WTC11 (cell line): Measurements from ENCODE around the gene SPACDR. TPM values are rescaled to one million over a fixed set of nuclear protein-coding genes. Genes with fewer than 3 reads are reported as not detected.

Source experiments
- CREB1 ChIP-seq: sonication (generic); formaldehyde crosslinking; IDR thresholded peaks from 2 replicates; pipeline ENCODE4 v1.8.0; 2023; ENCODE audit warnings: mild to moderate bottlenecking, missing genetic modification reagents
- ESRRA ChIP-seq: sonication (generic); formaldehyde crosslinking; IDR thresholded peaks from 2 replicates; pipeline ENCODE4 v1.8.1; 2022; ENCODE audit warnings: mild to moderate bottlenecking, missing genetic modification reagents, borderline replicate concordance
- FOXK1 ChIP-seq: sonication (generic); formaldehyde crosslinking; IDR thresholded peaks from 2 replicates; pipeline ENCODE4 v1.8.0; 2022; ENCODE audit warnings: mild to moderate bottlenecking, moderate library complexity, missing genetic modification reagents
- GRHL2 ChIP-seq: fragments of 250-450 bp; sonication (Bioruptor Pico); IDR thresholded peaks from 2 replicates; pipeline ENCODE4 v1.8.0; 2022; ENCODE audit warnings: mild to moderate bottlenecking, moderate library complexity; ENCODE audit not compliant: insufficient replicate concordance, severe bottlenecking
- KAT7 ChIP-seq: sonication (generic); formaldehyde crosslinking; IDR thresholded peaks from 2 replicates; pipeline ENCODE4 v1.8.1; 2023; ENCODE audit warnings: missing genetic modification reagents, mild to moderate bottlenecking, borderline replicate concordance
- NFATC4 ChIP-seq: fragments of 250-450 bp; sonication (Bioruptor Pico); IDR thresholded peaks from 2 replicates; pipeline ENCODE4 v1.9.0; 2021; ENCODE audit warnings: mild to moderate bottlenecking
- NFE2L1 ChIP-seq: sonication (generic); formaldehyde crosslinking; IDR thresholded peaks from 2 replicates; pipeline ENCODE4 v1.8.1; 2023; ENCODE audit warnings: missing genetic modification reagents
- NR3C1 ChIP-seq: sonication (generic); formaldehyde crosslinking; conservative IDR thresholded peaks from 2 replicates; pipeline ENCODE4 v1.8.1; 2023; ENCODE audit warnings: low read depth, mild to moderate bottlenecking, missing genetic modification reagents
- TEAD1 ChIP-seq: sonication (generic); formaldehyde crosslinking; IDR thresholded peaks from 2 replicates; pipeline ENCODE4 v1.8.0; 2022; ENCODE audit warnings: mild to moderate bottlenecking, missing genetic modification reagents
- ZNF138 ChIP-seq: sonication (generic); formaldehyde crosslinking; conservative IDR thresholded peaks from 2 replicates; pipeline ENCODE4 v1.8.1; 2022; ENCODE audit warnings: mild to moderate bottlenecking, moderate library complexity, missing genetic modification reagents
- ZNF396 ChIP-seq: fragments of 250-450 bp; sonication (Bioruptor Pico); IDR thresholded peaks from 2 replicates; pipeline ENCODE4 v1.8.0; 2021; ENCODE audit warnings: mild to moderate bottlenecking, moderate library complexity, borderline replicate concordance
- ZNF416 ChIP-seq: fragments of 250-450 bp; sonication (Bioruptor Pico); IDR thresholded peaks from 2 replicates; pipeline ENCODE4 v1.9.0; 2021; ENCODE audit warnings: mild to moderate bottlenecking, inconsistent platforms
- ZNF671 ChIP-seq: fragments of 250-450 bp; sonication (Bioruptor Pico); IDR thresholded peaks from 2 replicates; pipeline ENCODE4 v1.8.0; 2021; ENCODE audit warnings: mild to moderate bottlenecking
- total RNA-seq: library from RNA; stranded (reverse); gene quantifications from 3 replicates; pipeline ENCODE4 v1.2.3, GENCODE V29; 2021
- TF ChIP-seq, protein P1 (sequence below): fragments of 250-450 bp; sonication (Bioruptor Pico); IDR thresholded peaks from 2 replicates; pipeline ENCODE4 v1.9.0; 2021; ENCODE audit warnings: mild to moderate bottlenecking
- TF ChIP-seq, protein P2 (sequence below): sonication (generic); formaldehyde crosslinking; IDR thresholded peaks from 2 replicates; pipeline ENCODE4 v1.8.0; 2022; ENCODE audit warnings: mild to moderate bottlenecking, missing genetic modification reagents
- TF ChIP-seq, protein P3 (sequence below): sonication (generic); formaldehyde crosslinking; IDR thresholded peaks from 2 replicates; pipeline ENCODE4 v1.8.1; 2023; ENCODE audit warnings: mild to moderate bottlenecking, moderate library complexity, missing genetic modification reagents
- TF ChIP-seq, protein P4 (sequence below): sonication (generic); formaldehyde crosslinking; IDR thresholded peaks from 2 replicates; pipeline ENCODE4 v1.8.0; 2022; ENCODE audit warnings: mild to moderate bottlenecking, missing genetic modification reagents
- TF ChIP-seq, protein P5 (sequence below): sonication (generic); formaldehyde crosslinking; conservative IDR thresholded peaks from 2 replicates; pipeline ENCODE4 v1.8.1; 2023; ENCODE audit warnings: mild to moderate bottlenecking, low read depth, missing genetic modification reagents, moderate library complexity
- TF ChIP-seq, protein P6 (sequence below): sonication (generic); formaldehyde crosslinking; IDR thresholded peaks from 2 replicates; pipeline ENCODE4 v1.8.0; 2023; ENCODE audit warnings: missing genetic modification reagents, mild to moderate bottlenecking, borderline replicate concordance
- TF ChIP-seq, protein P7 (sequence below): sonication (generic); formaldehyde crosslinking; IDR thresholded peaks from 2 replicates; pipeline ENCODE4 v1.8.1; 2023; ENCODE audit warnings: mild to moderate bottlenecking, missing genetic modification reagents, borderline replicate concordance
- TF ChIP-seq, protein P8 (sequence below): sonication (generic); formaldehyde crosslinking; IDR thresholded peaks from 2 replicates; pipeline ENCODE4 v1.8.0; 2023; ENCODE audit warnings: missing genetic modification reagents

Gene SPACDR
- total RNA-seq, 1 experiment from 2014 or later, result 0.33 TPM

DNA sequence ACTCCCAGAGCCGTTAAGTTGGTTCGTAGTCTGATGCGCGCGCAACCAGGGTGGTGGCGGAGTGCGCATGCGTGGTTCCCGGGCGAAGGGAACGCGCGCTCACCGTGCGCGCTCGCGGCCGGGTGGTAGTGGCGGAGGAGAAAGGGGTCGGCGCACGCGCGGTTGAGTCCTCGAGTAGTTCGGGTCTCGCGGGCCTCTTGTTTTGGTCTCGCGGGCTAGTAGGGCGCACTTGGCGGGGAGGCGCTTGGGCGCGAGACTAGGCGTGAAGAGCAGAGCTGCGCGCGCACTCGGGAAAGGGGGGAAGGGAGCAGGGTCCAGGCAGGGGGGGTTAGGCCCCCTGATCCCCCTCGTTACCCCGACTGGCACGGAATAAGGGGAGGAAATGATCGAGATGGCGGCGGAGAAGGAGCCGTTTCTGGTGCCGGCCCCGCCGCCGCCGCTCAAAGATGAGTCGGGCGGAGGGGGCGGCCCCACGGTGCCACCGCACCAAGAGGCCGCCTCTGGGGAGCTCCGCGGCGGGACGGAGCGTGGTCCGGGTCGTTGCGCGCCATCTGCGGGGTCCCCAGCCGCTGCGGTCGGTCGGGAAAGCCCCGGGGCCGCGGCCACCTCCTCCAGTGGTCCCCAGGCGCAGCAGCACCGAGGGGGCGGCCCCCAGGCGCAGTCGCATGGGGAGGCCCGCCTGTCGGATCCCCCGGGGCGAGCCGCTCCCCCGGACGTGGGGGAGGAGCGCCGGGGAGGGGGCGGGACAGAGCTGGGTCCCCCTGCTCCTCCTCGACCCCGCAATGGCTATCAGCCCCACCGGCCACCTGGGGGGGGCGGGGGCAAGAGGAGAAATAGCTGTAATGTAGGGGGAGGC is 34.2 kb downstream of the SPACDR start, which contains the start of gene MEPCE (continued):
- TF ChIP-seq KAT7 (0 out of 2 replicates have a peak, but pooled peaks have one; percentile 46), ZNF138 (no peak), ZNF396 (no peak), ESRRA (no peak), ZNF671 (CRISPR knock-in tag) (no peak), GRHL2 (CRISPR knock-in tag) (no peak), TEAD1 (peak; percentile 30; the same call in 1 of the 2 replicates), CREB1 (no peak), NFATC4 (no peak), NR3C1 (CRISPR knock-in tag) (no peak), FOXK1 (CRISPR knock-in tag) (peak; percentile 32; the same call in 1 of the 2 replicates), NFE2L1 (no peak; the same call in 1 of the 2 replicates), ZNF416 (CRISPR knock-in tag) (no peak)
- TF ChIP-seq, protein P1, sequence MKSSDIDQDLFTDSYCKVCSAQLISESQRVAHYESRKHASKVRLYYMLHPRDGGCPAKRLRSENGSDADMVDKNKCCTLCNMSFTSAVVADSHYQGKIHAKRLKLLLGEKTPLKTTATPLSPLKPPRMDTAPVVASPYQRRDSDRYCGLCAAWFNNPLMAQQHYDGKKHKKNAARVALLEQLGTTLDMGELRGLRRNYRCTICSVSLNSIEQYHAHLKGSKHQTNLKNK (CRISPR knock-in tag), result no peak
- TF ChIP-seq, protein P2, sequence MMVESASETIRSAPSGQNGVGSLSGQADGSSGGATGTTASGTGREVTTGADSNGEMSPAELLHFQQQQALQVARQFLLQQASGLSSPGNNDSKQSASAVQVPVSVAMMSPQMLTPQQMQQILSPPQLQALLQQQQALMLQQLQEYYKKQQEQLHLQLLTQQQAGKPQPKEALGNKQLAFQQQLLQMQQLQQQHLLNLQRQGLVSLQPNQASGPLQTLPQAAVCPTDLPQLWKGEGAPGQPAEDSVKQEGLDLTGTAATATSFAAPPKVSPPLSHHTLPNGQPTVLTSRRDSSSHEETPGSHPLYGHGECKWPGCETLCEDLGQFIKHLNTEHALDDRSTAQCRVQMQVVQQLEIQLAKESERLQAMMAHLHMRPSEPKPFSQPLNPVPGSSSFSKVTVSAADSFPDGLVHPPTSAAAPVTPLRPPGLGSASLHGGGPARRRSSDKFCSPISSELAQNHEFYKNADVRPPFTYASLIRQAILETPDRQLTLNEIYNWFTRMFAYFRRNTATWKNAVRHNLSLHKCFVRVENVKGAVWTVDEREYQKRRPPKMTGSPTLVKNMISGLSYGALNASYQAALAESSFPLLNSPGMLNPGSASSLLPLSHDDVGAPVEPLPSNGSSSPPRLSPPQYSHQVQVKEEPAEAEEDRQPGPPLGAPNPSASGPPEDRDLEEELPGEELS, result peak; percentile 48
- TF ChIP-seq, protein P3, sequence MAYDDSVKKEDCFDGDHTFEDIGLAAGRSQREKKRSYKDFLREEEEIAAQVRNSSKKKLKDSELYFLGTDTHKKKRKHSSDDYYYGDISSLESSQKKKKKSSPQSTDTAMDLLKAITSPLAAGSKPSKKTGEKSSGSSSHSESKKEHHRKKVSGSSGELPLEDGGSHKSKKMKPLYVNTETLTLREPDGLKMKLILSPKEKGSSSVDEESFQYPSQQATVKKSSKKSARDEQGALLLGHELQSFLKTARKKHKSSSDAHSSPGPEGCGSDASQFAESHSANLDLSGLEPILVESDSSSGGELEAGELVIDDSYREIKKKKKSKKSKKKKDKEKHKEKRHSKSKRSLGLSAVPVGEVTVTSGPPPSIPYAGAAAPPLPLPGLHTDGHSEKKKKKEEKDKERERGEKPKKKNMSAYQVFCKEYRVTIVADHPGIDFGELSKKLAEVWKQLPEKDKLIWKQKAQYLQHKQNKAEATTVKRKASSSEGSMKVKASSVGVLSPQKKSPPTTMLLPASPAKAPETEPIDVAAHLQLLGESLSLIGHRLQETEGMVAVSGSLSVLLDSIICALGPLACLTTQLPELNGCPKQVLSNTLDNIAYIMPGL (CRISPR knock-in tag), result no peak
- TF ChIP-seq, protein P4, sequence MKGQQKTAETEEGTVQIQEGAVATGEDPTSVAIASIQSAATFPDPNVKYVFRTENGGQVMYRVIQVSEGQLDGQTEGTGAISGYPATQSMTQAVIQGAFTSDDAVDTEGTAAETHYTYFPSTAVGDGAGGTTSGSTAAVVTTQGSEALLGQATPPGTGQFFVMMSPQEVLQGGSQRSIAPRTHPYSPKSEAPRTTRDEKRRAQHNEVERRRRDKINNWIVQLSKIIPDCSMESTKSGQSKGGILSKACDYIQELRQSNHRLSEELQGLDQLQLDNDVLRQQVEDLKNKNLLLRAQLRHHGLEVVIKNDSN (CRISPR knock-in tag), result no peak
- TF ChIP-seq, protein P5, sequence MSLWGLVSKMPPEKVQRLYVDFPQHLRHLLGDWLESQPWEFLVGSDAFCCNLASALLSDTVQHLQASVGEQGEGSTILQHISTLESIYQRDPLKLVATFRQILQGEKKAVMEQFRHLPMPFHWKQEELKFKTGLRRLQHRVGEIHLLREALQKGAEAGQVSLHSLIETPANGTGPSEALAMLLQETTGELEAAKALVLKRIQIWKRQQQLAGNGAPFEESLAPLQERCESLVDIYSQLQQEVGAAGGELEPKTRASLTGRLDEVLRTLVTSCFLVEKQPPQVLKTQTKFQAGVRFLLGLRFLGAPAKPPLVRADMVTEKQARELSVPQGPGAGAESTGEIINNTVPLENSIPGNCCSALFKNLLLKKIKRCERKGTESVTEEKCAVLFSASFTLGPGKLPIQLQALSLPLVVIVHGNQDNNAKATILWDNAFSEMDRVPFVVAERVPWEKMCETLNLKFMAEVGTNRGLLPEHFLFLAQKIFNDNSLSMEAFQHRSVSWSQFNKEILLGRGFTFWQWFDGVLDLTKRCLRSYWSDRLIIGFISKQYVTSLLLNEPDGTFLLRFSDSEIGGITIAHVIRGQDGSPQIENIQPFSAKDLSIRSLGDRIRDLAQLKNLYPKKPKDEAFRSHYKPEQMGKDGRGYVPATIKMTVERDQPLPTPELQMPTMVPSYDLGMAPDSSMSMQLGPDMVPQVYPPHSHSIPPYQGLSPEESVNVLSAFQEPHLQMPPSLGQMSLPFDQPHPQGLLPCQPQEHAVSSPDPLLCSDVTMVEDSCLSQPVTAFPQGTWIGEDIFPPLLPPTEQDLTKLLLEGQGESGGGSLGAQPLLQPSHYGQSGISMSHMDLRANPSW (CRISPR knock-in tag), result no peak
- TF ChIP-seq, protein P6, sequence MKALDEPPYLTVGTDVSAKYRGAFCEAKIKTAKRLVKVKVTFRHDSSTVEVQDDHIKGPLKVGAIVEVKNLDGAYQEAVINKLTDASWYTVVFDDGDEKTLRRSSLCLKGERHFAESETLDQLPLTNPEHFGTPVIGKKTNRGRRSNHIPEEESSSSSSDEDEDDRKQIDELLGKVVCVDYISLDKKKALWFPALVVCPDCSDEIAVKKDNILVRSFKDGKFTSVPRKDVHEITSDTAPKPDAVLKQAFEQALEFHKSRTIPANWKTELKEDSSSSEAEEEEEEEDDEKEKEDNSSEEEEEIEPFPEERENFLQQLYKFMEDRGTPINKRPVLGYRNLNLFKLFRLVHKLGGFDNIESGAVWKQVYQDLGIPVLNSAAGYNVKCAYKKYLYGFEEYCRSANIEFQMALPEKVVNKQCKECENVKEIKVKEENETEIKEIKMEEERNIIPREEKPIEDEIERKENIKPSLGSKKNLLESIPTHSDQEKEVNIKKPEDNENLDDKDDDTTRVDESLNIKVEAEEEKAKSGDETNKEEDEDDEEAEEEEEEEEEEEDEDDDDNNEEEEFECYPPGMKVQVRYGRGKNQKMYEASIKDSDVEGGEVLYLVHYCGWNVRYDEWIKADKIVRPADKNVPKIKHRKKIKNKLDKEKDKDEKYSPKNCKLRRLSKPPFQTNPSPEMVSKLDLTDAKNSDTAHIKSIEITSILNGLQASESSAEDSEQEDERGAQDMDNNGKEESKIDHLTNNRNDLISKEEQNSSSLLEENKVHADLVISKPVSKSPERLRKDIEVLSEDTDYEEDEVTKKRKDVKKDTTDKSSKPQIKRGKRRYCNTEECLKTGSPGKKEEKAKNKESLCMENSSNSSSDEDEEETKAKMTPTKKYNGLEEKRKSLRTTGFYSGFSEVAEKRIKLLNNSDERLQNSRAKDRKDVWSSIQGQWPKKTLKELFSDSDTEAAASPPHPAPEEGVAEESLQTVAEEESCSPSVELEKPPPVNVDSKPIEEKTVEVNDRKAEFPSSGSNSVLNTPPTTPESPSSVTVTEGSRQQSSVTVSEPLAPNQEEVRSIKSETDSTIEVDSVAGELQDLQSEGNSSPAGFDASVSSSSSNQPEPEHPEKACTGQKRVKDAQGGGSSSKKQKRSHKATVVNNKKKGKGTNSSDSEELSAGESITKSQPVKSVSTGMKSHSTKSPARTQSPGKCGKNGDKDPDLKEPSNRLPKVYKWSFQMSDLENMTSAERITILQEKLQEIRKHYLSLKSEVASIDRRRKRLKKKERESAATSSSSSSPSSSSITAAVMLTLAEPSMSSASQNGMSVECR (CRISPR knock-in tag), result 0 out of 2 replicates have a peak, but pooled peaks have one; percentile 29
- TF ChIP-seq, protein P7, sequence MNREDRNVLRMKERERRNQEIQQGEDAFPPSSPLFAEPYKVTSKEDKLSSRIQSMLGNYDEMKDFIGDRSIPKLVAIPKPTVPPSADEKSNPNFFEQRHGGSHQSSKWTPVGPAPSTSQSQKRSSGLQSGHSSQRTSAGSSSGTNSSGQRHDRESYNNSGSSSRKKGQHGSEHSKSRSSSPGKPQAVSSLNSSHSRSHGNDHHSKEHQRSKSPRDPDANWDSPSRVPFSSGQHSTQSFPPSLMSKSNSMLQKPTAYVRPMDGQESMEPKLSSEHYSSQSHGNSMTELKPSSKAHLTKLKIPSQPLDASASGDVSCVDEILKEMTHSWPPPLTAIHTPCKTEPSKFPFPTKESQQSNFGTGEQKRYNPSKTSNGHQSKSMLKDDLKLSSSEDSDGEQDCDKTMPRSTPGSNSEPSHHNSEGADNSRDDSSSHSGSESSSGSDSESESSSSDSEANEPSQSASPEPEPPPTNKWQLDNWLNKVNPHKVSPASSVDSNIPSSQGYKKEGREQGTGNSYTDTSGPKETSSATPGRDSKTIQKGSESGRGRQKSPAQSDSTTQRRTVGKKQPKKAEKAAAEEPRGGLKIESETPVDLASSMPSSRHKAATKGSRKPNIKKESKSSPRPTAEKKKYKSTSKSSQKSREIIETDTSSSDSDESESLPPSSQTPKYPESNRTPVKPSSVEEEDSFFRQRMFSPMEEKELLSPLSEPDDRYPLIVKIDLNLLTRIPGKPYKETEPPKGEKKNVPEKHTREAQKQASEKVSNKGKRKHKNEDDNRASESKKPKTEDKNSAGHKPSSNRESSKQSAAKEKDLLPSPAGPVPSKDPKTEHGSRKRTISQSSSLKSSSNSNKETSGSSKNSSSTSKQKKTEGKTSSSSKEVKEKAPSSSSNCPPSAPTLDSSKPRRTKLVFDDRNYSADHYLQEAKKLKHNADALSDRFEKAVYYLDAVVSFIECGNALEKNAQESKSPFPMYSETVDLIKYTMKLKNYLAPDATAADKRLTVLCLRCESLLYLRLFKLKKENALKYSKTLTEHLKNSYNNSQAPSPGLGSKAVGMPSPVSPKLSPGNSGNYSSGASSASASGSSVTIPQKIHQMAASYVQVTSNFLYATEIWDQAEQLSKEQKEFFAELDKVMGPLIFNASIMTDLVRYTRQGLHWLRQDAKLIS (CRISPR knock-in tag), result no peak
- TF ChIP-seq, protein P8, sequence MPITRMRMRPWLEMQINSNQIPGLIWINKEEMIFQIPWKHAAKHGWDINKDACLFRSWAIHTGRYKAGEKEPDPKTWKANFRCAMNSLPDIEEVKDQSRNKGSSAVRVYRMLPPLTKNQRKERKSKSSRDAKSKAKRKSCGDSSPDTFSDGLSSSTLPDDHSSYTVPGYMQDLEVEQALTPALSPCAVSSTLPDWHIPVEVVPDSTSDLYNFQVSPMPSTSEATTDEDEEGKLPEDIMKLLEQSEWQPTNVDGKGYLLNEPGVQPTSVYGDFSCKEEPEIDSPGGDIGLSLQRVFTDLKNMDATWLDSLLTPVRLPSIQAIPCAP (CRISPR knock-in tag), result no peak
